ENCODE data around the gene BEX1. TPM values are rescaled to one million over a fixed set of nuclear protein-coding genes. Genes with fewer than 3 reads are reported as not detected.

BEX1 gene
- total and polyA plus RNA-seq, 8 donors: 8.4 to 19.5 (median 9.4) TPM; not detected in 4

DNA sequence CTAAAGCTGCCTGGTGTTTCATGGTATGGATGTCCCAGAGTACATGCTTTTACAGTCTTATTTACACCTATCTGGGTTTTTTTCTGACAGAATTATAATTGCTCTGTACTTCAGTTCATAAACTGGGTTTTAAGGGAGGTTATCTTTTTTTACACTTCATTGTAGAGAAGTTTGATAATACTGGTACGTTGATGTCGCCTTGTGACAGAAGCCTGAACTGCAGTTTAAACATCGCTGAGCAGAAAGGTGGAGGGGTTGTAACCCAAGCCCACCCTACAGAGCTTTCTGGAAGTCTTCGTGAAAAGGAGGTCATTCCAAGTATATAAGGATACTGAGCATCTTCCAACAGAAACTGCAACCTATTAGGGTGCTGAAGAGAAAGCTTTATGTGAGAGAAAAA, 46.4 kb downstream of the BEX1 start:
- Histone ChIP-seq H3K4me3 (no peak overlapping the region), H3K27ac (no peak overlapping the region), H3K36me3 (no peaks in the 10 kb centered on the region), H3K9me3 (no peaks in the 10 kb centered on the region), H3K27me3 (no peaks in the 10 kb centered on the region), H3K4me1 (no peaks in the 10 kb centered on the region)
- no peak for DNase-seq
- intact Hi-C loops (cut with DNase I; ENCODE audit: low total_unique reads): no loop called here
- WGBS, 5 donors: 22 to 40% (median 26%) methylated on average over 4 of the region's 4 CpGs
- TF ChIP-seq EP300 (IDR thresholded peaks at IDR 0.05): no peak
- no peak for TF ChIP-seq POLR2A (IDR thresholded peaks at IDR 0.05)
- no peak for TF ChIP-seq POLR2AphosphoS5 (IDR thresholded peaks at IDR 0.05)
- TF ChIP-seq, protein P1, sequence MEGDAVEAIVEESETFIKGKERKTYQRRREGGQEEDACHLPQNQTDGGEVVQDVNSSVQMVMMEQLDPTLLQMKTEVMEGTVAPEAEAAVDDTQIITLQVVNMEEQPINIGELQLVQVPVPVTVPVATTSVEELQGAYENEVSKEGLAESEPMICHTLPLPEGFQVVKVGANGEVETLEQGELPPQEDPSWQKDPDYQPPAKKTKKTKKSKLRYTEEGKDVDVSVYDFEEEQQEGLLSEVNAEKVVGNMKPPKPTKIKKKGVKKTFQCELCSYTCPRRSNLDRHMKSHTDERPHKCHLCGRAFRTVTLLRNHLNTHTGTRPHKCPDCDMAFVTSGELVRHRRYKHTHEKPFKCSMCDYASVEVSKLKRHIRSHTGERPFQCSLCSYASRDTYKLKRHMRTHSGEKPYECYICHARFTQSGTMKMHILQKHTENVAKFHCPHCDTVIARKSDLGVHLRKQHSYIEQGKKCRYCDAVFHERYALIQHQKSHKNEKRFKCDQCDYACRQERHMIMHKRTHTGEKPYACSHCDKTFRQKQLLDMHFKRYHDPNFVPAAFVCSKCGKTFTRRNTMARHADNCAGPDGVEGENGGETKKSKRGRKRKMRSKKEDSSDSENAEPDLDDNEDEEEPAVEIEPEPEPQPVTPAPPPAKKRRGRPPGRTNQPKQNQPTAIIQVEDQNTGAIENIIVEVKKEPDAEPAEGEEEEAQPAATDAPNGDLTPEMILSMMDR (IDR thresholded peaks at IDR 0.05): no peak

DNA sequence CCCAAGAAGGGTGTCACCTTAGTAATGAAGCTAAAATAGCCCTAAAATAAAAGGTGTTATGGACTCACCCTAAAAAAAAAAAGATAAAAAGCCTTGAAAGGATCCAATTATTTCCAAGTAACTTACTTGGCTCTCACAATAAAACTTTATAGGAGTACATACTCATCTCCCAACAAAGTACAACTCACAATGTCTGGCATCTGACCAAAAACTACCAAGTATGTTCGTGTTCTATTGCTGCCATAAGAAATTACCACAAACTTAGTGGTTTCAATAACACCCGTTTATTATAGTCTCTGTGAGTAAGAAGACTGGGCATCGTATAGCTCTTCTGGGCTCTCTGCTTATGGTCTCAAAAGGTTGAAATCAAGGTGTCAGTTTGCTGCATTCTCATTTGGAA, 51.0 kb downstream of the BEX1 start:
- no peak for DNase-seq
- TF ChIP-seq, protein P1 (IDR thresholded peaks at IDR 0.05): no peak
- TF ChIP-seq POLR2A (IDR thresholded peaks at IDR 0.05): no peak
- no peak for TF ChIP-seq EP300 (IDR thresholded peaks at IDR 0.05)
- TF ChIP-seq POLR2AphosphoS5 (IDR thresholded peaks at IDR 0.05): no peak
- WGBS, 5 donors: 70 to 86% (median 74%) methylated on average over 3 of the region's 3 CpGs
- H3K4me3 ChIP-seq: no peak overlapping the region
- intact Hi-C loops (cut with DNase I; ENCODE audit: low total_unique reads): no loop called here
- H3K36me3 ChIP-seq: no peaks in the 10 kb centered on the region
- no peaks in the 10 kb centered on the region for H3K9me3 ChIP-seq
- H3K27ac ChIP-seq: no peak overlapping the region
- no peaks in the 10 kb centered on the region for H3K4me1 ChIP-seq
- no peaks in the 10 kb centered on the region for H3K27me3 ChIP-seq

Other genes starting within 250 kb of the BEX1 start
- gene RAB40AL, start 126.9 kb downstream of the BEX1 start, total RNA-seq: 1 to 10 TPM in 1 of 5 donors, under 1 TPM in 1, not detected in 3; 0.55 to 3.0 TPM
- gene RAB40AL, start 126.9 kb downstream of the BEX1 start, polyA plus RNA-seq: under 1 TPM in 1 of 3 donors, not detected in 2; 0.10 TPM
- 1 to 10 TPM in 1 of 5 donors, not detected in 4; 6.7 TPM for gene NXF3, start 29.0 kb upstream of the BEX1 start, total RNA-seq
- gene NXF3, start 29.0 kb upstream of the BEX1 start, polyA plus RNA-seq: under 1 TPM in 2 of 3 donors, not detected in 1; 0.38 to 0.62 TPM
- 10 to 100 TPM in 4 of 5 donors, 1 to 10 TPM in 1; 5.8 to 53.2 (median 19.6) TPM for gene BEX4, start 150.9 kb upstream of the BEX1 start, total RNA-seq
- gene BEX4, start 150.9 kb upstream of the BEX1 start, polyA plus RNA-seq: 10 to 100 TPM; 35.9 to 48.4 (median 40.0) TPM
- gene TCEAL8, start 191.0 kb upstream of the BEX1 start, total RNA-seq: 100 to 1,000 TPM in 2 of 5 donors, 10 to 100 TPM in 3; 20.0 to 118 (median 70.0) TPM
- gene TCEAL8, start 191.0 kb upstream of the BEX1 start, polyA plus RNA-seq: 100 to 1,000 TPM in 1 of 3 donors, 10 to 100 TPM in 2; 52.4 to 118 (median 86.5) TPM
- gene TCEAL5, start 212.6 kb upstream of the BEX1 start, total RNA-seq: 1 to 10 TPM in 1 of 5 donors, not detected in 4; 1.7 TPM
- 1 to 10 TPM in 1 of 3 donors, under 1 TPM in 2; 0.43 to 1.2 (median 0.61) TPM for gene TCEAL5, start 212.6 kb upstream of the BEX1 start, polyA plus RNA-seq
- gene BEX2, start 246.8 kb upstream of the BEX1 start, total RNA-seq: 10 to 100 TPM in 2 of 5 donors, under 1 TPM in 1, not detected in 2; 0.87 to 83.3 (median 20.0) TPM
- gene BEX2, start 246.8 kb upstream of the BEX1 start, polyA plus RNA-seq: 10 to 100 TPM; 16.9 to 29.1 (median 20.8) TPM

Measured in stomach (tissue), 9 donors.